ENCODE data around the gene GPRIN3.

GPRIN3 gene

DNA sequence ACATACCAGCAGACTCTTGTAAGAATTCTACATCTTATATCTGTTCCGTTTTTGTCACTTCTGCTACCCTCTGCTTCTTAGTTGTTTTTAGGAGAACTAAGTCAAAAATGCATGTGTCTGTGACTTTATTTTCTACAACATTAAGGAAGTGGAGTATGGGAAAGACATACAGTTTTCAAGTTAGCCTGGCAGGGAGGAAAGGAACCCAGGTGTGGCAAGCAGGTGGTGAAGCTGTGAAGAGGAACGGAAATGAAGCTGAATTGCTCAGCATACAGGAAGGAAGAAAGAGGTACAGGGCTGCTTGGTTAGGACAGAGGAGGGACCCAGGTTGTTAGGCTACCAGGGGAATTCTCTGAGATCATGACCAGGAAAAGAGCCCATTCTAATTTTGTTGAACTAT is 9.4 kb downstream of the GPRIN3 start:
- no peaks in the 10 kb centered on the region for H3K79me2 ChIP-seq (ENCODE audit: insufficient read depth, low read length)
- no peak overlapping the region for H2AFZ ChIP-seq (ENCODE audit: low read depth, low read length)
- peak; percentile 56 for DNase-seq
- H3K4me2 ChIP-seq (ENCODE audit: insufficient read depth, low read length) = peak overlapping the region; percentile 61
- no peaks in the 10 kb centered on the region for H4K20me1 ChIP-seq (ENCODE audit: insufficient read depth, low read length)
- H3K4me1 ChIP-seq (ENCODE audit: insufficient read depth, low read length) = peaks cover 69% of the 10 kb centered on the region
- no peaks in the 10 kb centered on the region for H3K27me3 ChIP-seq (ENCODE audit: insufficient read depth, low read length, poor library complexity)
- no peaks in the 10 kb centered on the region for H3K36me3 ChIP-seq (ENCODE audit: insufficient read depth, low read length)
- H3K27ac ChIP-seq (ENCODE audit: low read length) = peak overlapping the region; percentile 53; the same call in 1 of the 2 replicates
- H3K4me3 ChIP-seq (ENCODE audit: low read depth in 1 of 2, low read length in 2 of 2) = no peak overlapping the region
- no peaks in the 10 kb centered on the region for H3K9me3 ChIP-seq (ENCODE audit: insufficient read depth, low read length, severe bottlenecking)
- TF ChIP-seq EZH2 (IDR thresholded peaks at IDR 0.05; ENCODE audit: borderline replicate concordance, low read depth, low read length, severe bottlenecking) = no peak
- TF ChIP-seq, protein P1, sequence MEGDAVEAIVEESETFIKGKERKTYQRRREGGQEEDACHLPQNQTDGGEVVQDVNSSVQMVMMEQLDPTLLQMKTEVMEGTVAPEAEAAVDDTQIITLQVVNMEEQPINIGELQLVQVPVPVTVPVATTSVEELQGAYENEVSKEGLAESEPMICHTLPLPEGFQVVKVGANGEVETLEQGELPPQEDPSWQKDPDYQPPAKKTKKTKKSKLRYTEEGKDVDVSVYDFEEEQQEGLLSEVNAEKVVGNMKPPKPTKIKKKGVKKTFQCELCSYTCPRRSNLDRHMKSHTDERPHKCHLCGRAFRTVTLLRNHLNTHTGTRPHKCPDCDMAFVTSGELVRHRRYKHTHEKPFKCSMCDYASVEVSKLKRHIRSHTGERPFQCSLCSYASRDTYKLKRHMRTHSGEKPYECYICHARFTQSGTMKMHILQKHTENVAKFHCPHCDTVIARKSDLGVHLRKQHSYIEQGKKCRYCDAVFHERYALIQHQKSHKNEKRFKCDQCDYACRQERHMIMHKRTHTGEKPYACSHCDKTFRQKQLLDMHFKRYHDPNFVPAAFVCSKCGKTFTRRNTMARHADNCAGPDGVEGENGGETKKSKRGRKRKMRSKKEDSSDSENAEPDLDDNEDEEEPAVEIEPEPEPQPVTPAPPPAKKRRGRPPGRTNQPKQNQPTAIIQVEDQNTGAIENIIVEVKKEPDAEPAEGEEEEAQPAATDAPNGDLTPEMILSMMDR (IDR thresholded peaks at IDR 0.05; ENCODE audit: borderline replicate concordance, extremely low read depth, low read length, poor library complexity, severe bottlenecking) = no peak
- peak; percentile 63 for ATAC-seq (ENCODE audit: insufficient read depth, low read depth)
- no peak overlapping the region for H3K9ac ChIP-seq (ENCODE audit: low read depth, low read length)

DNA sequence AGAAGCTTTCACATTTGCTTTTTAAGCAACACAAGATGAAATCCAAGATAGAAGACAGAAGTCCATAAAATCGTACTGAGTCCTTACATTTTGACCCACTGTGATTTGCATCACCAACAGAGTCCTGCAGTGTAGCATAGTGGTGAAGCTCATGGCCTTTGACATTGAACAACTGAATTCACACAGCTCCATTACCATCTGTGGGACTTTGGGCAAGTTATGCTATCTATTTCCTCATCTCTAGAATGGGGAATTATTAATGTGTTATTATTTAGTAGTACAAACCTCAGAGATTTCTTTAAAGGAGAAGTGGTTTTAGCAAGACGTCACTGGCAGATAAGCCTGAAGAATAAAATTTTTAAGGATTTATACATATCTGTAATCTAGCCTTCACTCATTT is 10.7 kb downstream of the GPRIN3 start:
- no peak for ATAC-seq (ENCODE audit: insufficient read depth, low read depth)
- Histone ChIP-seq H2AFZ (ENCODE audit: low read depth, low read length) (no peak overlapping the region), H3K79me2 (ENCODE audit: insufficient read depth, low read length) (no peaks in the 10 kb centered on the region), H3K4me3 (ENCODE audit: low read depth in 1 of 2, low read length in 2 of 2) (no peak overlapping the region), H3K9ac (ENCODE audit: low read depth, low read length) (no peak overlapping the region), H3K27ac (ENCODE audit: low read length) (no peak overlapping the region), H4K20me1 (ENCODE audit: insufficient read depth, low read length) (no peaks in the 10 kb centered on the region), H3K4me2 (ENCODE audit: insufficient read depth, low read length) (no peak overlapping the region), H3K9me3 (ENCODE audit: insufficient read depth, low read length, severe bottlenecking) (no peaks in the 10 kb centered on the region), H3K36me3 (ENCODE audit: insufficient read depth, low read length) (no peaks in the 10 kb centered on the region), H3K27me3 (ENCODE audit: insufficient read depth, low read length, poor library complexity) (no peaks in the 10 kb centered on the region), H3K4me1 (ENCODE audit: insufficient read depth, low read length) (peaks cover 71% of the 10 kb centered on the region)
- no peak for TF ChIP-seq EZH2 (IDR thresholded peaks at IDR 0.05; ENCODE audit: borderline replicate concordance, low read depth, low read length, severe bottlenecking)
- TF ChIP-seq, protein P1 (IDR thresholded peaks at IDR 0.05; ENCODE audit: borderline replicate concordance, extremely low read depth, low read length, poor library complexity, severe bottlenecking) = no peak
- DNase-seq = no peak

DNA sequence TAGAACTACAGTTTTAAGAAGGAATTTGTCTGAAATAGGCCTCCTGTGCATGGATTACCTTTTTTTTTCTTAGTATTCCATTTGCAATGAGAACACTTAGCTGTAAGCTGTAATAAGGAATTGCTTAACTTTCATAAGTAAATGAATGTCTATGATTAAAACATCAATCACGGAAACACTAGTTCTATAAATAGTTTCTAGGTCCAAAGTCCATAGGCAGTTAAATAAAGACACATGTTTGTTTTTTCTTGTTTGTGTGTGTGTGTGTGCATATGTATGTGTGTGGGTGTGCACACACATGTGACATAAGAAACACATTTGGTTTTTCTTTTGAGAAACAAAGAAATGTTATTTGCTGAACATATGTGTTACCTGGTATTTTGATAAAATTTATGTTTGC is 11.2 kb downstream of the GPRIN3 start:
- Histone ChIP-seq H4K20me1 (ENCODE audit: insufficient read depth, low read length) (no peaks in the 10 kb centered on the region), H3K9ac (ENCODE audit: low read depth, low read length) (no peak overlapping the region), H3K4me1 (ENCODE audit: insufficient read depth, low read length) (peaks cover 71% of the 10 kb centered on the region), H3K27ac (ENCODE audit: low read length) (no peak overlapping the region), H3K9me3 (ENCODE audit: insufficient read depth, low read length, severe bottlenecking) (no peaks in the 10 kb centered on the region), H3K27me3 (ENCODE audit: insufficient read depth, low read length, poor library complexity) (no peaks in the 10 kb centered on the region), H3K4me2 (ENCODE audit: insufficient read depth, low read length) (no peak overlapping the region), H3K36me3 (ENCODE audit: insufficient read depth, low read length) (no peaks in the 10 kb centered on the region), H3K79me2 (ENCODE audit: insufficient read depth, low read length) (no peaks in the 10 kb centered on the region), H3K4me3 (ENCODE audit: low read depth in 1 of 2, low read length in 2 of 2) (no peak overlapping the region), H2AFZ (ENCODE audit: low read depth, low read length) (no peak overlapping the region)
- DNase-seq (no peak), ATAC-seq (ENCODE audit: insufficient read depth, low read depth) (no peak)
- TF ChIP-seq, protein P1 (IDR thresholded peaks at IDR 0.05; ENCODE audit: borderline replicate concordance, extremely low read depth, low read length, poor library complexity, severe bottlenecking) = no peak
- TF ChIP-seq EZH2 (IDR thresholded peaks at IDR 0.05; ENCODE audit: borderline replicate concordance, low read depth, low read length, severe bottlenecking) = no peak

Data from DND-41 (cell line).